GM18508 (cell line): ENCODE data around the gene BMPR1B.

Source experiments
- ATAC-seq: cut with Tn5 transposase; IDR thresholded peaks from one replicate; pipeline ENCODE4 v1.9.1; 2021; ENCODE audit warnings: moderate number of reproducible peaks; ENCODE audit not compliant: insufficient read depth, unreplicated experiment

Gene BMPR1B

DNA sequence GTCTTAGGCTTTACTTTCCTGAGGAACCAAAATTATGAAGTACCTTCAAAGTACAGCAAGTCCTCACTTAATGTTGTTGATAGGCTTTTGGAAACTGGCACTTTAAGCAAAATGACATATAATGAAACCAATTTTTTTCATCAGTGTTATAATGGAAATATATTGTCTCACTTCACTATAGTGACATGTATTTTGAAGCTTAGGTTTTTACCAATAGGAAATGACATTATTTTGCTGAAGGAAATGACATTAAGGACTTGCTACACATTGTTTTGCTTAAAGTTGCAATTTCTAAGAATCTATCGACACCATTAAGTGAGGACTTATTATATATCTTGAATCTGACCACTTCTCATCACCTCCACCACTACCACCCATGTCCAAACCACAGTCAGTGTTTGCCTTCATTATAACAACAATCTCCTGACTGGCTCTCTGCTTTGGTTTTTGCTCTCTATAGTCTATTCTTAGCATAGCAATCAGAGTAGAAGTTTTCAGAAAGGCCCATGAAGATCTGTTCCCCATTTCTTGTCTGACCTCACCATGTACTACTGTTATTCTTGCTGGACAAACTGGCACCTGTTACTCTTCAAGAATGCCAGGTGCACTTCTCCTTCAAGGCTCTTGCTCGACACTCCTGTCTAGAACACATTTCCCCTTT lies 311.2 kb downstream of the BMPR1B start:
- ATAC-seq = no peak

DNA sequence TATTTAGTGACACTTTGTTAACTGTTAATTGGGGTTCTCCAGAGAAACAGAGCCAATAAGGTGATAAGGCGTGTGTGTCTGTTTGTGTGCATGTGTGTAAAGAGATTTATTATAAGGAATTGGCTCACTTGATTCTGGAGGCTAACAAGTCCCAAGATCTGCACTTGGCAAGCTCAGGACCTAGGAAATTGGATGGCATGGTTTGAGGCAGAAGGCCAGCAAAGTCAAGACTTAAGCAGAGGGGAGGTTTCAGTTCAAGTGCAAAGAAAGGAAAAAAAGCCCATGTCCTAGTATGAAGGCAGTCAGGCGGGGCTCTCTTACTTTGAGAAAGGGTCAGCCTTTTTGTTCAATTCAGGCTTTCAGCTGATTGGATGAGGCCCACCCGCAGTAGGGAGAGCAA lies 314.1 kb downstream of the BMPR1B start:
- no peak for ATAC-seq

DNA sequence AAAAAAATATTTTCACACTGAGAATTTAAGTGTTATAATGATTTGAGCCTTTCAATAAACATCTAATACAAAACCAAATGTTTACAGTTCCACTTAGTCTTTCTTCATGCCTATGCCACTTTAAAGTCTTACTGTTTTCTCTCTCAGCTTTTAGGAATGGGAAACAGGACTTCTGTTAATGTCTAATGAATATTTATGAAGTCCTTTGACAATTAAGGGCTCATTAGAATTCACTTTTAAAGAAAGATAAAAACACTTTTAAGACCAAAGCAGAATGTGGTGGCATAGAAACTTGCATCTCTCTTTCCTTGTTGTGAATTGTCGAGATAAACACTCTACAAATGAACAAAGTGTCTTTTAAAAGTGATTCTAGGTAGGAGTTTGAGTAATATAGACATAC lies 315.9 kb downstream of the BMPR1B start:
- ATAC-seq = no peak

DNA sequence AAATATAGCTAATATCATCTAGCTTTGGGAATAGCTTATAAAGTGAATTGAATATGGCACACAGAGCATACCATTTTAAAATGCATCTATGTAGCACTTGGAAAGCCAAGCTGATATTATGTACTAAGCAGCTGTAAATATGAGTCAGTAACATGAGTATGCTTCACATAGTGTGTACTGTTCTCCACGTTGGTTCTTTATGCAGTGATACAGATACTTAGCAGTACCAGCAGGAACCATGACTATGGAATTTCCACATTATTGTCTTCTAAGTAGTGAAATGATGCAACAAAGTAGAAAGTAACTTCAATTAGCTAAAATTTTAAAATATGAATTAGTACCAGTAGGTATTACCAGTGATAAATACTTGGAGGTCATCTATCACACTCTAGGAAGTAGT lies 320.1 kb downstream of the BMPR1B start:
- no peak for ATAC-seq

GRCh38 chr4:95080969-95081368 lies 323.2 kb downstream of the BMPR1B start:
- no peak for ATAC-seq

DNA sequence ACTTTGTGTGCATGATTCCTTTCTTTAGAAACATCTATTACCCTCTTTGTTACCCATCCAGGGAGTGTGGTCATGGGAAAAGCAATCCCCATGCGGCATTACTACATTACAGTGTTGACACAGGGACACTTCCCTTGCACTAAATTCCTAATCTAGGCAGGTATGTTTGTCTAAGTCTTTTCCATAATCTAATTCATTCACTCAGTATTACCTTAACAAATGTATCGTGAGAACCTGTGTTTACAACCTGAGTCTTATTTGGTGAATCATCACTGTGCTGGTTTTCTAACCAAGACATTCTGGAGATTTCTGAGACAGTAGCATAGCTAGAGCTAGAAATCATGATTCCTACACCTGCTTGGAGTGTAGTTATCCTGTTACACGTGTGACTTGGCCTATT lies 326.8 kb downstream of the BMPR1B start:
- ATAC-seq = no peak

- no peak for ATAC-seq
Observed at GRCh38 chr4:95085124-95085833, 327.5 kb downstream of the BMPR1B start.

- no peak for ATAC-seq
Observed at GRCh38 chr4:95086551-95086950, 328.8 kb downstream of the BMPR1B start.

GRCh38 chr4:95087657-95088455 lies 330.1 kb downstream of the BMPR1B start:
- ATAC-seq = no peak

DNA sequence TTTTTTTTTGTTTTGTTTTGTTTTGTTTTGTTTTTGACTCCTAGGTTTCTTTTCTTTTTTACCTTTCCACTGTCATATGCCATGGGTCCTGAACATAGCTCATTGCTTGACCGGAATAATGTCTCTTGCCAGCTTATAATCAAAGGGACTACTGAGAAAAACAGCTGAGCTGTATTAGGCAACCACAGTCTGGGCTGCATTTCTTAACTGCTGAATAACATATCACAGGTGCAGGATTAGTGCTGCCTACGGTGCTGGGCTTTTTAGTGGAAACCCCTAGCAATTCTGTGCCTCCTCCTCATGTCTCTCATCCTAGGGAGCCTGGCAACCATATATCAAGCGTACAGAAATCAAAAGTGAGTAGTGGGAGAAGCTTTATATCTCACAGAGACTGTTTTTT lies 333.5 kb downstream of the BMPR1B start:
- no peak for ATAC-seq

GRCh38 chr4:95092766-95093165 lies 335.0 kb downstream of the BMPR1B start:
- no peak for ATAC-seq

- ATAC-seq = no peak
Observed at GRCh38 chr4:95093460-95093859, 335.7 kb downstream of the BMPR1B start.

GRCh38 chr4:95093936-95094929 lies 336.5 kb downstream of the BMPR1B start:
- no peak for ATAC-seq

- no peak for ATAC-seq
Observed at GRCh38 chr4:95095348-95095974, 337.7 kb downstream of the BMPR1B start.

DNA sequence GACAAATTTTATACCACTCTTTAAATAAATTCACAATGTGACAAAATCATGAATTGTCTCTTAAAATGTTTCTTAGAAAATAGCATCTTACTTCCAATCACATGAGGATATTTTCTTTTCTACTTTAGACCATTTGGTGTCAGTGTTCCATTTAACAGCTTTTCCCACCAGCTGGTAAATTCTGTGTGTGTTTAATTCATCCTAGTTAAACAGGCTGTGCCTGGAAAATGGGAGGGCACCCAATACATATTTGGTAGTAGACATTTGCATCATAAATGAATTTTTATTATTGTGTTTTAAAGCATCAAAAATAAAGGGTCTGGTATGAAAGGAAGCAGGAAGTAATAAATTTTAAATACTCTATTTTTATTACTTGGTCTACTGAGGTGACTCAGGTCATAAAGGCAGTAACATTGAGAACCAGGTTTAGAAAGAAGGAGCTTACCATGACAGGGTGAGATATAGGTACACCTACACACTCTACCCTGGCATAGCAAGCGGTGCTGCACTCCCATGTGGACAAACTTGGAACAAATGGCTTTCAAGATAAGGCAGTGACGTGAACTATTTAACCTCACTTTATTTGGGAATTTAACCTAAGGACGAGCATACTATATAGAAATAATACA lies 344.5 kb downstream of the BMPR1B start:
- no peak for ATAC-seq

- no peak for ATAC-seq
Observed at GRCh38 chr4:95105112-95105511, 347.4 kb downstream of the BMPR1B start.

- no peak for ATAC-seq
Observed at GRCh38 chr4:95105983-95106382, 348.2 kb downstream of the BMPR1B start.

DNA sequence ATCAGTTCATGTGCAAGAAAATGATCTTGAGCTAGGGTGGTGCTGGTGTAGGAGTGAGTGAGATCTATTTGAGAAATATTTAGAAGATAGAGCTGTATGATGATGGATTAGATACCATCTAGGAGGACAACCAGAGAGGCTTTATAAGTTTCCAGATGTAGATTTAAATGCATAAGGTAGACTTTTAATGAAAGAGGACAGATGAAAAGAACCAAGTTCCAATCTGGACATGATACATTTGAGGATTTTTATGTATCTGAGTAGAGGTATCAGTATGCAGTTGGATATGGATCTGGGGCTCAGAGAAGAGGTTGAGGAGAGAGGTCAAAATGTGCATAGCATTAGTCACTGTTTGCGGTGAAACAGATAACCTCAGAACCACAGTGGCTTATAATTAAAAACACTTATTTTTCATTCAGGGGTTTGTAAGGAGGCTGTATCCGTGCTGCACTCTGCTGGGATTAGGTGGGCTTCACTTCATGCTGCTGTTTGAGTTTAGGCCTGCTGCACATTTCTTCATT lies 348.7 kb downstream of the BMPR1B start:
- ATAC-seq = no peak

DNA sequence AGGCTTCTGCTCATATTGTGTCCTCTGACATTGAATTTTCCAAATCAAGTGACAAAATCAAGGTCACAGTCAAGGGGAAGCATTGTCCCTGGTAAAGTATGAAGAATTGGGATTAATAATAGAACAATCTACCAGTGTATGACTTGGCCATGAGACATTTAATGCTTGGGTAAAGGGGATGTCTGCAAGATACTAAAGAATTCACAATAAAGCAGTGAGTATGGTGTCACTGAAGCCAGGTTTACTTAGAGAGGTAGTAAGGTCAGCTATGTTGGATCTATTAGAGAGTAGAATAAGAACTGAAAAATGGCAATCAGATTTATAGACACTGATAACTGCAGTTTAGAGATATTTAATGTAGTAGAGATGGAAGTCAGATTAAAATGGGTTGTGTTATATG lies 349.2 kb downstream of the BMPR1B start:
- no peak for ATAC-seq
